Dermis microvascular lymphatic vessel endothelial cell (primary cell): ENCODE measurements around the gene TRAPPC12. TPM values are rescaled to one million over a fixed set of nuclear protein-coding genes. Genes with fewer than 3 reads are reported as not detected.
"Not testable (repeated sequence)": the region's sequence is repeated elsewhere in the genome, so short reads cannot be mapped to it uniquely, and the experiment has no call there.

Experiments used
- DNase-seq, 2 donors: peaks; one replicate each; pipeline versions ENCODE4 v3.0.0 to v3.0.0-alpha.2; 2010; ENCODE audit warnings: low read depth in 2 of 2
- total RNA-seq: library from RNA; depleted of rRNA; stranded (reverse); fragments of >200 nt; gene quantifications from 2 replicates; pipeline ENCODE4 v1.2.1, GENCODE V29; 2014

Gene TRAPPC12
- total RNA-seq, 1 donor from 2014 or later, result 27.0 TPM

- not testable (repeated sequence) for DNase-seq
Measured at GRCh38 chr2:3454005-3454404, 74.5 kb downstream of the TRAPPC12 start.

- DNase-seq, result no peak
Measured at GRCh38 chr2:3454802-3455201, 75.3 kb downstream of the TRAPPC12 start.

GRCh38 chr2:3456125-3456524, 76.6 kb downstream of the TRAPPC12 start:
- no peak for DNase-seq

GRCh38 chr2:3457524-3458395, 78.3 kb downstream of the TRAPPC12 start:
- DNase-seq, result no peak

GRCh38 chr2:3458396-3459184, 79.1 kb downstream of the TRAPPC12 start:
- no peak for DNase-seq

- no peak for DNase-seq
Measured at GRCh38 chr2:3459185-3460015, 79.9 kb downstream of the TRAPPC12 start.

- DNase-seq, result no peak
Measured at GRCh38 chr2:3460156-3460555, 80.7 kb downstream of the TRAPPC12 start.

GRCh38 chr2:3460831-3461800, 81.6 kb downstream of the TRAPPC12 start:
- DNase-seq, result no peak

GRCh38 chr2:3461801-3462492, 82.5 kb downstream of the TRAPPC12 start:
- peak; percentile 47 to 61 for DNase-seq

- DNase-seq, result no peak
Measured at GRCh38 chr2:3462493-3463104, 83.1 kb downstream of the TRAPPC12 start.

GRCh38 chr2:3463186-3463835, 83.8 kb downstream of the TRAPPC12 start:
- DNase-seq, result no peak

GRCh38 chr2:3463944-3464343, 84.5 kb downstream of the TRAPPC12 start:
- DNase-seq, result no peak

GRCh38 chr2:3464401-3465005, 85.0 kb downstream of the TRAPPC12 start:
- no peak for DNase-seq

- DNase-seq, result no peak
Measured at GRCh38 chr2:3465328-3465727, 85.8 kb downstream of the TRAPPC12 start.

- no peak for DNase-seq
Measured at GRCh38 chr2:3465844-3466481, 86.5 kb downstream of the TRAPPC12 start.

- no peak for DNase-seq
Measured at GRCh38 chr2:3466482-3466863, 87.0 kb downstream of the TRAPPC12 start.

- no peak for DNase-seq
Measured at GRCh38 chr2:3466966-3467365, 87.5 kb downstream of the TRAPPC12 start.

GRCh38 chr2:3467654-3468053, 88.2 kb downstream of the TRAPPC12 start:
- DNase-seq, result no peak
